ENCODE results near the gene APBA2. TPM values are rescaled to one million over a fixed set of nuclear protein-coding genes. Genes with fewer than 3 reads are reported as not detected.
A peak's percentile ranks its signal among the peaks of the same experiment; 100 is the strongest.

The APBA2 gene
- total RNA-seq, 1 experiment from 2014 or later, result not detected

- no peak overlapping the region for H3K4me3 Mint-ChIP-seq (ENCODE audit: unreplicated experiment)
- H3K27ac Mint-ChIP-seq (ENCODE audit: unreplicated experiment), result no peak overlapping the region
- H3K9me3 ChIP-seq, result no peaks in the 10 kb centered on the region
- no peaks in the 10 kb centered on the region for H3K4me1 ChIP-seq
- peak; percentile 53 to 68 for TF ChIP-seq CTCF (IDR thresholded peaks at IDR 0.05; ENCODE audit: insufficient read depth in 1 of 2, low read depth in 1 of 2, low read length in 1 of 2, severe bottlenecking in 1 of 2, unreplicated experiment in 1 of 2)
- ChIA-PET CTCF (interaction anchor here (0.9 to 1.1 kb wide), 3 partner anchors 13 to 105 kb away, joined by 3 to 5 read pairs (median 4); no protein-coding TSS in a partner anchor), POLR2A (no interaction called here)
- peak in 1 of 2 experiments; percentile 73 for DNase-seq
- no peaks in the 10 kb centered on the region for H3K27me3 ChIP-seq (replicated peaks; ENCODE audit: control insufficient read depth, insufficient read depth, low read length)
- H3K36me3 ChIP-seq (ENCODE audit: control insufficient read depth, insufficient read depth, low read length), result no peaks in the 10 kb centered on the region
- no peak overlapping the region for H3K4me3 ChIP-seq (ENCODE audit: low read depth, low read length)
- intact Hi-C loops (cut with micrococcal nuclease; ENCODE audit: unreplicated experiment), result loop anchor here (5.0 kb wide), 1 partner anchor 107 kb away; no protein-coding TSS in a partner anchor
- peaks cover 5% of the 10 kb centered on the region for H3K36me3 Mint-ChIP-seq (ENCODE audit: insufficient read depth, unreplicated experiment)
- H3K27me3 Mint-ChIP-seq (ENCODE audit: insufficient read depth, unreplicated experiment), result peaks cover 7% of the 10 kb centered on the region
- BruUV-seq (replicated peaks), result no TSS peak
- H3K4me1 Mint-ChIP-seq (ENCODE audit: low read depth, unreplicated experiment), result no peaks in the 10 kb centered on the region
- H3K9me3 Mint-ChIP-seq (ENCODE audit: unreplicated experiment), result no peaks in the 10 kb centered on the region
Measured at GRCh38 chr15:29103824-29104565, 218.2 kb downstream of the APBA2 start.

- H3K27ac Mint-ChIP-seq (ENCODE audit: unreplicated experiment), result no peak overlapping the region
- H3K36me3 Mint-ChIP-seq (ENCODE audit: insufficient read depth, unreplicated experiment), result peaks cover 5% of the 10 kb centered on the region
- Histone ChIP-seq H3K27me3 (replicated peaks; ENCODE audit: control insufficient read depth, insufficient read depth, low read length) (no peaks in the 10 kb centered on the region), H3K4me1 (no peaks in the 10 kb centered on the region), H3K9me3 (no peaks in the 10 kb centered on the region), H3K36me3 (ENCODE audit: control insufficient read depth, insufficient read depth, low read length) (no peaks in the 10 kb centered on the region), H3K4me3 (ENCODE audit: low read depth, low read length) (no peak overlapping the region)
- intact Hi-C loops (cut with micrococcal nuclease; ENCODE audit: unreplicated experiment), result loop anchor here (5.0 kb wide), 1 partner anchor 107 kb away; no protein-coding TSS in a partner anchor
- peaks cover 2% of the 10 kb centered on the region for H3K27me3 Mint-ChIP-seq (ENCODE audit: insufficient read depth, unreplicated experiment)
- TF ChIP-seq CTCF (IDR thresholded peaks at IDR 0.05; ENCODE audit: insufficient read depth in 1 of 2, low read depth in 1 of 2, low read length in 1 of 2, severe bottlenecking in 1 of 2, unreplicated experiment in 1 of 2), result no peak
- DNase-seq, result no peak
- no peaks in the 10 kb centered on the region for H3K4me1 Mint-ChIP-seq (ENCODE audit: low read depth, unreplicated experiment)
- CTCF ChIA-PET, result no interaction called here
- BruUV-seq (replicated peaks), result no TSS peak
- H3K4me3 Mint-ChIP-seq (ENCODE audit: unreplicated experiment), result no peak overlapping the region
- H3K9me3 Mint-ChIP-seq (ENCODE audit: unreplicated experiment), result no peaks in the 10 kb centered on the region
- POLR2A ChIA-PET, result no interaction called here
Measured at GRCh38 chr15:29104566-29104880, 218.7 kb downstream of the APBA2 start.

GRCh38 chr15:29105151-29105854 is 219.5 kb downstream of the APBA2 start:
- Mint-ChIP-seq H3K27me3 (ENCODE audit: insufficient read depth, unreplicated experiment) (peaks cover 2% of the 10 kb centered on the region), H3K4me1 (ENCODE audit: low read depth, unreplicated experiment) (no peaks in the 10 kb centered on the region), H3K4me3 (ENCODE audit: unreplicated experiment) (no peak overlapping the region), H3K9me3 (ENCODE audit: unreplicated experiment) (no peaks in the 10 kb centered on the region), H3K27ac (ENCODE audit: unreplicated experiment) (no peak overlapping the region), H3K36me3 (ENCODE audit: insufficient read depth, unreplicated experiment) (peaks cover 5% of the 10 kb centered on the region)
- ChIA-PET CTCF (no interaction called here), POLR2A (interaction anchor here (0.6 kb wide), 1 partner anchor 147 kb away, joined by 3 read pairs; no protein-coding TSS in a partner anchor)
- intact Hi-C loops (cut with micrococcal nuclease; ENCODE audit: unreplicated experiment), result no loop called here
- TF ChIP-seq CTCF (IDR thresholded peaks at IDR 0.05; ENCODE audit: insufficient read depth in 1 of 2, low read depth in 1 of 2, low read length in 1 of 2, severe bottlenecking in 1 of 2, unreplicated experiment in 1 of 2), result no peak
- Histone ChIP-seq H3K27me3 (replicated peaks; ENCODE audit: control insufficient read depth, insufficient read depth, low read length) (no peaks in the 10 kb centered on the region), H3K4me3 (ENCODE audit: low read depth, low read length) (no peak overlapping the region), H3K4me1 (no peaks in the 10 kb centered on the region), H3K36me3 (ENCODE audit: control insufficient read depth, insufficient read depth, low read length) (no peaks in the 10 kb centered on the region), H3K9me3 (no peaks in the 10 kb centered on the region)
- BruUV-seq (replicated peaks), result no TSS peak
- no peak for DNase-seq
